HUES48 (cell line): Measurements from ENCODE around the gene SLC6A6.

ENCODE experiments used
- H3K27ac ChIP-seq: one replicate; pipeline ENCODE4 v1.7.0; 2013; ENCODE audit warnings: low read depth, low read length, inconsistent platforms
- H3K27me3 ChIP-seq: 2 replicates; pipeline ENCODE4 v1.6.1; 2013; ENCODE audit warnings: mild to moderate bottlenecking, low read length; ENCODE audit not compliant: control insufficient read depth, insufficient read depth
- H3K36me3 ChIP-seq: 2 replicates; pipeline ENCODE4 v1.6.1; 2013; ENCODE audit warnings: low read length; ENCODE audit not compliant: control insufficient read depth, insufficient read depth
- H3K4me1 ChIP-seq: 2 replicates; pipeline ENCODE4 v1.6.1; 2013; ENCODE audit warnings: mild to moderate bottlenecking, low read length; ENCODE audit not compliant: control insufficient read depth, insufficient read depth
- H3K4me3 ChIP-seq: 2 replicates; pipeline ENCODE4 v1.5.1; 2013; ENCODE audit warnings: mild to moderate bottlenecking, low read depth, low read length
- H3K9ac ChIP-seq: 2 replicates; pipeline ENCODE4 v1.6.1; 2013; ENCODE audit warnings: mild to moderate bottlenecking, low read depth, low read length, moderate library complexity
- H3K9me3 ChIP-seq: 2 replicates; pipeline ENCODE4 v1.6.1; 2013; ENCODE audit warnings: low read length; ENCODE audit not compliant: control insufficient read depth, insufficient read depth

The SLC6A6 gene

DNA sequence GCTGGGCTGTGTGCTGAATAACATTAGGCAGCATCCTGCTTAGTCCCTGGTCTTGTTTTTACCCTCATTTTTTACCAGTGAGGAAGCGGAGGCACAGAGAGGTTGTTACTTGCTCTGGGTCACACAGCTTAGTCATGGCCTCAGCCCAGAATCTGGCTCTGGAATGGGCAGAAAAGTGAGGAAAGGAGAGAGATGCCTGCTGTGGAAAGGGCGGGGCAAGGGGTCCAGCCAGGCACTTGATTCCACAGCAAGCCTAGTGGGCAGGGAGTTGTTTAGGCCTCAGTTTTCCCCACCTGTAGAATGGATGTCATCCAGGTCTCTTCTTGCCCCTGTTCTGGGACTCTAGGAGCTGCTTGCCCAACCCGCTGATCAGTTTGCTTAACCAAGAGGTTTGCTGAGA is 35.9 kb downstream of the SLC6A6 start:
- no peak overlapping the region for H3K9ac ChIP-seq
- peaks cover 9% of the 10 kb centered on the region for H3K4me1 ChIP-seq
- no peak overlapping the region for H3K27ac ChIP-seq
- peaks cover 2% of the 10 kb centered on the region; the same call in 1 of the 2 replicates for H3K36me3 ChIP-seq
- H3K9me3 ChIP-seq = no peaks in the 10 kb centered on the region
- H3K27me3 ChIP-seq = no peaks in the 10 kb centered on the region
- H3K4me3 ChIP-seq = no peak overlapping the region

DNA sequence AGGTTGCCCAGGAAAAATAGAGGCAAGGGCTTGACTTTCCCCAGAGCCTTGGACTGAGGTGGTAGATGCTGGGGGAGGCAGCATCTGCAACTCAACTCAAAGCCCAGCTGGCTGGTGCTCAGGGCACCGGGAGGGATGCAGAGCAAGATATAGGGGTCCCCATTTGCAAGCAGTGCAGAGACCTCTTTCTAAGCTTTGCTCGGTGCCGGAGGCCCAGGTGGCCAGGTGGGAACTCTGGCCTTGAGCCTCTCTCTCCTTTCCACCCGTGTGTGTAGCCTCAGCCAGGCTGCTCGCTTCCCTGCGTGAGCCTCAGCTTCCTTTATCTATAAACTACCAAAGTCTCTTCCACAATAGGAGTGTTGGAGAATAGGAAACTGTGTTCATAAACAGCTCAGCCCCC is 36.5 kb downstream of the SLC6A6 start:
- no peak overlapping the region for H3K27ac ChIP-seq
- no peak overlapping the region for H3K9ac ChIP-seq
- H3K4me3 ChIP-seq = no peak overlapping the region
- no peaks in the 10 kb centered on the region for H3K9me3 ChIP-seq
- H3K27me3 ChIP-seq = no peaks in the 10 kb centered on the region
- peaks cover 9% of the 10 kb centered on the region for H3K4me1 ChIP-seq
- peaks cover 8% of the 10 kb centered on the region for H3K36me3 ChIP-seq

DNA sequence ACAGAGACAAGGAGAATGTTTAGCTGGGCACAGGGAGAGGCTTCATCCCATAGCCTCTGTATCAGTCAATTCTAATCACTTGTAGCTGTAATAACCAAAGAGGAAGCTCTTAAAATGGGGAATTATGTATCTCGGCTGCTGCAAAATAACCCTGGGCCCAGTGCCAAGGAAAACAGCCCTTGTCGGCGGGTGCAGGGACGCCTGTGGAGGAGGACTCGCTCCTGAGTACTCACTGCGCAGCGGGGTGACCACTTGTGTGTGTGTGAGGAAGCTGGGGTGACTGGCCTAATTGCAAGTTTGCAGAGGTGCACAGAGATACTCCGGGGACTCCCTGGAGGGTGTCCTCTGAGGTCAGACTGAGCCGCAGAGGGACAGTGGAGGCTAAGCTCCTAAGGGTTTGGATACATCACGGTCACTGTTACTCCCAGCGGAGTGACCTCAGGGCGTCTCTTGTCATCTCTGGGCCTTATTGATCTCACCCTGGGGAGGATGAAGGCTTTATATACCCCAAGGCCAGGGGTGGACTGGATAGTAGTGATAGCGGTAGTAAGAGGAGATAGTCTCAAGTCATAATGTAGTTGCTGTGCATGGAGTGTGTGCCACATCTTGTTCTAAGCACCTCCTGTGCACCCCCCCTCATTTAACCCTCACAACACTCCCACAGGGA is 37.2 kb downstream of the SLC6A6 start:
- H3K9me3 ChIP-seq = no peaks in the 10 kb centered on the region
- no peak overlapping the region for H3K27ac ChIP-seq
- no peak overlapping the region for H3K9ac ChIP-seq
- peaks cover 15% of the 10 kb centered on the region for H3K36me3 ChIP-seq
- peaks cover 9% of the 10 kb centered on the region for H3K4me1 ChIP-seq
- no peak overlapping the region for H3K4me3 ChIP-seq
- no peaks in the 10 kb centered on the region for H3K27me3 ChIP-seq

DNA sequence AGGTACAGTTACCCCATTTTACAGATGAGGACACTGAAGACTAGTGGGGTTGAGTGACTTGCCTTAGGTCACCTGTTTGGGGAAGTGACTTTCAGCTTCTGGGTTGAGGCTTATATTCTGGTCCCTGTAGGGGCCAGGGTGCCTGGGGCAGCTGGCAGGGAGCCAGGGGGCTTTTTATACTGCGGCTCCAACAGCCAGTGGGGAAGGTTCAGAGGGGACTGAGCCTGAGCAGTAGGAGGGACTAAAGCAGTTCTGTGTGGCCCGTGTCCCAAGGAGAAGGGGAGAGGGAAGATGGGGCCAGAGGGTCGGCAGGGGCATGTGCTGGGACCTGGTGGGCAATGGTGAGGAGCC is 37.7 kb downstream of the SLC6A6 start:
- Histone ChIP-seq H3K27ac (no peak overlapping the region), H3K4me3 (no peak overlapping the region), H3K4me1 (peaks cover 9% of the 10 kb centered on the region), H3K36me3 (peaks cover 17% of the 10 kb centered on the region), H3K9ac (no peak overlapping the region), H3K9me3 (no peaks in the 10 kb centered on the region), H3K27me3 (no peaks in the 10 kb centered on the region)

DNA sequence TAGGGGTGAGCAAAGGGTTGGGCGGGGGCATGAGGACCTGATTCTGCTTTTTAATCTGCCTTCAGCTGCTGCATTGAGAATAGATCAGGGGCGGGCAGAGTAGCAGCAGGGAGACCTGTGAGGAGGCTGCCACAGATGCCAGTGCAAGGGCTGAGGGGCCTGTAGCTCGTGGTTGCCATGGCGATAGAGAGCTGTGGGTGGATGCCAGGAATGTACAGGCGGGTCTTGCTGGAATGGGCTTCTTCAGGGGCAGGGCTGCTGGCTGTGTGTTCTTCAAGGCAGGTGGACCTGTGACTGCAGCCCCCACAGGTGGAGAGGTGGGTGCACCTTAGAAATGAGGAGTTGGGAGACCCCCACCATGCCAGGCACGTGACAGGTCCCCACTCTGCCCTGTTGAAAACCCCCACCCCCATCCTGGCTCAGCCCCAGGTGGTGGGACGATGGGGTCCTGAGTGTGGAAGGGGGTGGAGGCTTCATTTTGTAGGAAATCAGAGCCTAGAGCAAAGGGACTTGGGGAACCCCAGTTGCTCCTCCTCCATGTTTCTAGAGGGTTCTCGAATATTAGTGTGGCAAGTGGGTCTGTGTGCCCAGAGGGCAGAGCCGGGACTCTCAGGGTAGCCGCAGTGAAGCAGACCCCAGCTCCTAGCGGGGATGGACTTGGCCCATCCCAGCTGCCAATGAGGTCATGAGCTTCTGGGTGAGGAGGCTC is 38.3 kb downstream of the SLC6A6 start:
- Histone ChIP-seq H3K9ac (no peak overlapping the region), H3K9me3 (no peaks in the 10 kb centered on the region), H3K27me3 (no peaks in the 10 kb centered on the region), H3K4me1 (peaks cover 9% of the 10 kb centered on the region), H3K27ac (no peak overlapping the region), H3K36me3 (peaks cover 21% of the 10 kb centered on the region), H3K4me3 (no peak overlapping the region)

DNA sequence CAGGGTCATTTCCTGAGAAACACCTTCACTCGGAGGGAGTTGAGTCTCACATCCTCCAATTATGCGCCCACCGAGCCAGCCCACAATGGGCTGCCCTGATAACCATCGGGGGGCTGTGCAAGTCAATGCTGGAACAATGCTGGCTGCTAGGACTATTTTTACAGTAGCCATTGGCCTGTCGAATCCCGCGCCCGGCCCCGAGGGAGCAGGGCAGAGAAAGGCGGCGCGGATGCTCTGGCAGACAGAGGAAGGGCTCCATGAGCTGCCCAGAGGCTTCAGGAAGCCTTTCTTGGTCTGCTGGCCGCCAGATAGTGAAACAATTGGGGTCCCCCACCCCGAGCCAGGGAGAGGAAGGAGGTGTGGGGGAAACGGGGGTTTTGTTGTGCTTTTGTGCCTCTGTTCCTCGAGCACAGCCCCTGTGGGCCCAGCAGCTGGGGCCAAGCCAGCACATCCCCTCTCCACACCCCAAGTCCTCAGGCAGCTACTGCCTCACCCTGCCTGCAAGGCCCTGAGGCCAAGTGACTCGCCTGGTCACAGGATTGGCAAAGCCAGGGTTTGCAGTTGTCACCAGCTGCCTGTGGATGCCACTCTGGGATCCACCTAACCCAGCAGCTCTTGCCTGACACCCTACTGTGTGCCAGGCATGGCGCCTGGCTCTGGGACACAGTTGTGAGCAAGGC is 39.0 kb downstream of the SLC6A6 start:
- H3K9me3 ChIP-seq = no peaks in the 10 kb centered on the region
- H3K36me3 ChIP-seq = peaks cover 28% of the 10 kb centered on the region
- H3K9ac ChIP-seq = no peak overlapping the region
- H3K4me3 ChIP-seq = no peak overlapping the region
- H3K4me1 ChIP-seq = peaks cover 9% of the 10 kb centered on the region
- no peaks in the 10 kb centered on the region for H3K27me3 ChIP-seq
- H3K27ac ChIP-seq = no peak overlapping the region

DNA sequence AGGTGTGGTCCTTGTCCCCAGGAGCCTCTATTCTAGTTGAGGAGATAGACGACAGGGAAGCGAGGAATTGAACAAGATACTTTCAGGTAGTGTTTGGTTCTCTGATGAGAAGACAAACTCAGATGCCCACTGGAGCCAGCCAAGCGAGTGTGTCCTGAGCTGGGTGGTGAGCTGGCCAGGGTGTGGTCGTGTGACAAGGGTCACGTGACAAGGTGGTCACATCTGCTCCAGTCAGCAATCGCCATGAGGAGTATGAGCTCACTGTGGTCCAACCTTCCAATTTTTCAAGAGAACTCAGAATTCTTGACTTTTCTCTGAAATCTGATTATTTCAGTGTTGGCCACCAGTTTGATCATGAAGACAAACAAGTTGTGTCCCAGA is 39.5 kb downstream of the SLC6A6 start:
- no peak overlapping the region for H3K9ac ChIP-seq

DNA sequence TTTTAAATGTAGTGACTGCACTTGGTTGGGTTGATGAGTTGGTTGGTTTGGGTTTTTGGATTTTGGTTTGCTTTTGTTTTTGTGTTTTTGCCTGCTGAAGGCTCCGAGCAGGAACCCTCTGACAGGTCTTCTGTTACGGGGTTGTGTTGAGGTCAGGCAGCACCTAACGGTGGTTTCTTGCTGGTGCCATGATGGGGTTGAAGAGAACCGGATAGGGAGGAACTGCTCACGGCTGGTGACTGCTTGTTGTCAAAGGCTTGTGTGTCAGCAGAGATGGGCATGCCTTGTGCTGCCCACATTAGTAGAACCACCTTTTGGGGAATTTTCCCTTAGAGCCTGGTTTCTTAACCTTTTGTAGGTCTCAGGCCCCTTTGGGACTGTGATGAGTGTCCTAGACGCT is 42.0 kb downstream of the SLC6A6 start:
- Histone ChIP-seq H3K4me1 (peaks cover 9% of the 10 kb centered on the region), H3K9me3 (no peaks in the 10 kb centered on the region), H3K27me3 (no peaks in the 10 kb centered on the region), H3K9ac (no peak overlapping the region), H3K36me3 (peaks cover 58% of the 10 kb centered on the region), H3K27ac (no peak overlapping the region), H3K4me3 (no peak overlapping the region)

More for the DNA sequence above, 39.5 kb downstream of the SLC6A6 start:
- H3K27me3 ChIP-seq = no peaks in the 10 kb centered on the region
- H3K4me3 ChIP-seq = no peak overlapping the region
- H3K36me3 ChIP-seq = peaks cover 33% of the 10 kb centered on the region
- no peak overlapping the region for H3K27ac ChIP-seq
- H3K4me1 ChIP-seq = peaks cover 9% of the 10 kb centered on the region
- H3K9me3 ChIP-seq = no peaks in the 10 kb centered on the region

DNA sequence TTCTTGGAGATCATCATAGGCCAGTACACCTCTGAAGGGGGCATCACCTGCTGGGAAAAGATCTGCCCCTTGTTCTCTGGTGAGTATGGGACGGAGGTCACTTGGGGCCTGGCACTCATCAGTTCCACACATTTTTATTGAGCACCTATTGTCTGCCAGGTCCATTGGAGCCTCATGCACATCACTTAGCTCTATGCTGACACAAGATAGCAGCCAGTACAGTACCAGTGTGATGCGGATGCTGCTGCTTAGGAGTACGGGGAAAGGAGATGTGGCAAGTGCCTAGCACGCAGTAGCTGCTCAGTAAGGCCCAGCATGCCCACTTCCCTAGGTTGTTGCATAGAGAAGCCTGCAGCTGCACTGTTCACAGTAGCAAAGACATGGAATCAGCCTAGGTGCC is 43.4 kb downstream of the SLC6A6 start:
- Histone ChIP-seq H3K4me3 (no peak overlapping the region), H3K36me3 (peaks cover 69% of the 10 kb centered on the region), H3K4me1 (0 out of 2 replicates have a peak, but pooled peaks cover 3% of the 10 kb centered on the region), H3K9me3 (no peaks in the 10 kb centered on the region), H3K27me3 (no peaks in the 10 kb centered on the region), H3K9ac (no peak overlapping the region), H3K27ac (no peak overlapping the region)

DNA sequence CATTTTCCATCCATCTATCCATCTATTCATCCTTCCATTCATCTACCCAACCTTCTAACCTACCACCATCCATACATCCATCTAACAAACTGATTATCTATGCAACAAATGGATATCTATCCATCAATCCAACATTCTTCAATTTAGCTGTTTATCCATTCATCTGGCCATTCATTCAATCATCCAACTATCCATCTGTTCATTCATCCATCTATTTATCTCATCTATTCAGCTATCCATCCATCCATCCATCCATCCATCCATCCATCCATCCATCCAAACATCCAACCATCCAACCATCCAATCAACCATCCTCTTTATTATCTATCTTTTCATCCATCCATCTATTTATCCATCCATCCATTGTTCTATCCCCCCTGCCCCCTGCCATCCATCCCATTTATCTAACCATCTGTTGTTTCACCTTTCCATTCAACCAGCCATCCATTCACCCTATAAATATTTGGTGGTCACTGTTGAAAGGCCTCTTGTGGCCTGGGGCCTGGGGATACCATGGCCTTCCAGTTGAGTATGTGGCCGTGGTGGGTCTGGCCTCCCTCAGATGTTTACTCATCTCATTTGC is 44.7 kb downstream of the SLC6A6 start:
- Histone ChIP-seq H3K9ac (no peak overlapping the region), H3K27ac (no peak overlapping the region), H3K9me3 (no peaks in the 10 kb centered on the region), H3K27me3 (no peaks in the 10 kb centered on the region), H3K4me1 (no peaks in the 10 kb centered on the region), H3K36me3 (peaks cover 82% of the 10 kb centered on the region), H3K4me3 (no peak overlapping the region)

DNA sequence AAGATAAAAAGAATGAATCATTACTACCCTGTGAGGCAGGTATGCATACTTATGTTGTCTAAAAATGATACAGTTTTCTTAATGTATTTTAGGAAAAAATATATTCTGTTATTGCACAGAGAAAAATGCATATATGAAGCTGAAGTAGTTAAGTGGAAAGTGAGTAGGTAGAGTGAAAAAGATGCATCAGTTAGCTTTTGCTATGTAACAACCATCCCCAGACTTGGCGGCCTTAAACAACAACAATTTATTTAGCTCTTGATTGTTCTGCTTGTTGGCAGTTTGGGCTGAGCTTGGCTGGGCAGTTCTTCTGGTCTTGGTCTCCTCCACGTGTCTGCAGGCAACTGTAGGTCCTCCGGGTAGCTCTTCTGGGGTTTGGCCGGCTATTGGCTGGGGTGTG is 45.7 kb downstream of the SLC6A6 start:
- Histone ChIP-seq H3K4me3 (no peak overlapping the region), H3K9ac (no peak overlapping the region), H3K27ac (no peak overlapping the region), H3K27me3 (no peaks in the 10 kb centered on the region), H3K9me3 (no peaks in the 10 kb centered on the region), H3K4me1 (no peaks in the 10 kb centered on the region), H3K36me3 (peaks cover 89% of the 10 kb centered on the region)
